Hepatocyte (in vitro differentiated cells): Measurements from ENCODE around the gene TP63. TPM values are rescaled to one million over a fixed set of nuclear protein-coding genes. Genes with fewer than 3 reads are reported as not detected.
A peak's percentile ranks its signal among the peaks of the same experiment; 100 is the strongest.

ENCODE experiments used
- DNase-seq: peaks from one replicate; pipeline ENCODE4 v3.0.0-alpha.2; 2016; ENCODE audit warnings: low spot score
- H2AFZ ChIP-seq: fragments of 200-600 bp; sonication (generic); 2 replicates; pipeline ENCODE4 v1.6.0; 2016; ENCODE audit warnings: antibody characterized with exemption, mild to moderate bottlenecking
- H3K27ac ChIP-seq: fragments of 200-600 bp; sonication (generic); 2 replicates; pipeline ENCODE4 v1.5.1; 2016; ENCODE audit warnings: mild to moderate bottlenecking
- H3K27me3 ChIP-seq: fragments of 200-600 bp; sonication (generic); 2 replicates; pipeline ENCODE4 v1.6.1; 2016
- H3K36me3 ChIP-seq: fragments of 200-600 bp; sonication (generic); replicated peaks from 2 replicates; pipeline ENCODE4 v1.5.1; 2016; ENCODE audit warnings: low read depth; ENCODE audit not compliant: insufficient read depth
- H3K4me1 ChIP-seq: fragments of 200-600 bp; sonication (generic); 2 replicates; pipeline ENCODE4 v1.5.1; 2016; ENCODE audit warnings: mild to moderate bottlenecking, moderate library complexity; ENCODE audit not compliant: insufficient read depth
- H3K4me2 ChIP-seq: fragments of 200-600 bp; sonication (generic); 2 replicates; pipeline ENCODE4 v1.6.0; 2016
- H3K4me3 ChIP-seq: fragments of 200-600 bp; sonication (generic); 2 replicates; pipeline ENCODE4 v1.5.1; 2016; ENCODE audit warnings: mild to moderate bottlenecking
- H3K79me2 ChIP-seq: fragments of 200-600 bp; sonication (generic); 2 replicates; pipeline ENCODE4 v1.6.0; 2017; ENCODE audit warnings: mild to moderate bottlenecking
- H3K9me2 ChIP-seq: fragments of 200-600 bp; sonication (generic); replicated peaks from 2 replicates; pipeline ENCODE4 v1.6.0; 2017; ENCODE audit warnings: mild to moderate bottlenecking; ENCODE audit not compliant: insufficient read depth
- H3K9me3 ChIP-seq: fragments of 200-600 bp; sonication (generic); 2 replicates; pipeline ENCODE4 v1.5.1; 2016; ENCODE audit warnings: low read depth, mild to moderate bottlenecking
- H4K20me1 ChIP-seq: fragments of 200-600 bp; sonication (generic); 2 replicates; pipeline ENCODE4 v1.6.0; 2016; ENCODE audit warnings: mild to moderate bottlenecking; ENCODE audit not compliant: insufficient read depth, poor library complexity, severe bottlenecking
- EZH2 ChIP-seq: fragments of 200-600 bp; sonication (generic); IDR thresholded peaks from 2 replicates; pipeline ENCODE4 v1.6.1; 2016; ENCODE audit warnings: antibody characterized with exemption, mild to moderate bottlenecking, borderline replicate concordance
- EZH2phosphoT487 ChIP-seq: fragments of 200-600 bp; sonication (generic); IDR thresholded peaks from one replicate; pipeline ENCODE4 v1.6.1; 2018; ENCODE audit warnings: antibody characterized with exemption, mild to moderate bottlenecking, low read depth, moderate library complexity; ENCODE audit not compliant: unreplicated experiment, severe bottlenecking
- WGBS: methylation state at CpG from one replicate; pipeline ENCODE4 v1.1.6; 2016; ENCODE audit warnings: low lambda C conversion rate; ENCODE audit errors: missing lambda C conversion rate; 5-methylcytosine and 5-hydroxymethylcytosine counted together
- polyA plus RNA-seq: library from polyadenylated mRNA; unstranded; fragments of >200 nt; fragmentation: Nextera tagmentation; extraction: Ambion mirVana; gene quantifications from 2 replicates; pipeline ENCODE4 v1.2.1, GENCODE V29; 2016
- total RNA-seq: library from RNA; depleted of rRNA; stranded (reverse); fragments of >200 nt; gene quantifications from 2 replicates; pipeline ENCODE4 v1.2.3, GENCODE V29; 2014
- TF ChIP-seq, protein P1 (sequence below): fragments of 200-600 bp; sonication (generic); IDR thresholded peaks from 2 replicates; pipeline ENCODE4 v1.5.1; 2016; ENCODE audit warnings: antibody characterized with exemption, mild to moderate bottlenecking; ENCODE audit not compliant: poor library complexity

Gene TP63
- total and polyA plus RNA-seq, 2 experiments from 2014 or later, result 1.9 to 2.4 TPM

DNA sequence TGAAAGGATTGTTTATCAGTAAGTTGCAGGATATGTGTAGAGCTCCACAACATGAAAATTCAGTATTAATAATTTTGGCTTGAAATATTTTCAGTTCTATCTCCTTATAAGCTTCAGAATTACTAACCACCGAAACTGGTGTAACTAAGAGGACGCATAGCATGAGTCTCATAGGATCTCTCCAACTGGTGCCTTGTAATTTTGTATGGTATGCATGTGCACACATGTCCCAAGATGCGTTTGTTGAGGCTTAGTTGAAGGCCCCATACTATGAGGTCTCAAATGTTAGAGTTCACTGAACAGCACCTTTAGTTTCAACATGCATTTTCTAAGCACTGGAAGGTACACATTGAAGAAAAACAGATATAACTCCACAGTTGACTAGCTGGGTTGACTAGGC, 195.4 kb downstream of the TP63 start:
- DNase-seq, result no peak
- H3K79me2 ChIP-seq, result no peaks in the 10 kb centered on the region
- TF ChIP-seq EZH2phosphoT487 (no peak), EZH2 (no peak)
- TF ChIP-seq, protein P1, sequence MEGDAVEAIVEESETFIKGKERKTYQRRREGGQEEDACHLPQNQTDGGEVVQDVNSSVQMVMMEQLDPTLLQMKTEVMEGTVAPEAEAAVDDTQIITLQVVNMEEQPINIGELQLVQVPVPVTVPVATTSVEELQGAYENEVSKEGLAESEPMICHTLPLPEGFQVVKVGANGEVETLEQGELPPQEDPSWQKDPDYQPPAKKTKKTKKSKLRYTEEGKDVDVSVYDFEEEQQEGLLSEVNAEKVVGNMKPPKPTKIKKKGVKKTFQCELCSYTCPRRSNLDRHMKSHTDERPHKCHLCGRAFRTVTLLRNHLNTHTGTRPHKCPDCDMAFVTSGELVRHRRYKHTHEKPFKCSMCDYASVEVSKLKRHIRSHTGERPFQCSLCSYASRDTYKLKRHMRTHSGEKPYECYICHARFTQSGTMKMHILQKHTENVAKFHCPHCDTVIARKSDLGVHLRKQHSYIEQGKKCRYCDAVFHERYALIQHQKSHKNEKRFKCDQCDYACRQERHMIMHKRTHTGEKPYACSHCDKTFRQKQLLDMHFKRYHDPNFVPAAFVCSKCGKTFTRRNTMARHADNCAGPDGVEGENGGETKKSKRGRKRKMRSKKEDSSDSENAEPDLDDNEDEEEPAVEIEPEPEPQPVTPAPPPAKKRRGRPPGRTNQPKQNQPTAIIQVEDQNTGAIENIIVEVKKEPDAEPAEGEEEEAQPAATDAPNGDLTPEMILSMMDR, result no peak
- no peaks in the 10 kb centered on the region for H3K9me2 ChIP-seq
- no peak overlapping the region for H3K4me2 ChIP-seq
- H3K4me3 ChIP-seq, result no peak overlapping the region
- no peak overlapping the region for H2AFZ ChIP-seq
- peak overlapping the region; percentile 17 for H3K27ac ChIP-seq
- no peaks in the 10 kb centered on the region for H3K9me3 ChIP-seq
- no peaks in the 10 kb centered on the region for H3K36me3 ChIP-seq
- 83% methylated on average over 3 of the region's 3 CpGs for WGBS
- no peaks in the 10 kb centered on the region for H4K20me1 ChIP-seq
- no peaks in the 10 kb centered on the region for H3K27me3 ChIP-seq
- H3K4me1 ChIP-seq, result no peaks in the 10 kb centered on the region

DNA sequence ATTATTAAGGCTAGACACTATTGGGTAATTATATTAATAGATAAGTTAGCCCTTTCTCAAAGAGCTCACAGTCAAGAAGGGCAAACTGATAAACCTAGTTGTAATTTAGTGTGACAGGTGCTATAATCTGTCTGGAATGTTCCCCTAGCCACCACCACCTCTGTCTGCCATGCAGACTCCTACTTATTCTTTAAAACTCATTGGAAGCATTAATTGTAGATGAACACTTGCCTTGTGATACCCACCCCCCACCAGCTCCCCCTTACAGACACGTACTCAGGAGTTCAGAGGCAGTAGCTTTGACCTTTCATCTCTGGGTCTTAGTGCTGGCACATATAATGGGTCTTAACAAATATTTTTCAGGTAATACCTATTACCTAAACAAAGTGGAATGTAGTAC, 195.9 kb downstream of the TP63 start:
- no peak for TF ChIP-seq EZH2
- no peak for TF ChIP-seq EZH2phosphoT487
- TF ChIP-seq, protein P1, result no peak
- H3K36me3 ChIP-seq, result no peaks in the 10 kb centered on the region
- WGBS, result 38% methylated on average over 1 of the region's 1 CpG
- no peaks in the 10 kb centered on the region for H3K27me3 ChIP-seq
- H3K27ac ChIP-seq, result peak overlapping the region; percentile 17
- no peaks in the 10 kb centered on the region for H3K4me1 ChIP-seq
- no peaks in the 10 kb centered on the region for H3K9me3 ChIP-seq
- no peak for DNase-seq
- H4K20me1 ChIP-seq, result no peaks in the 10 kb centered on the region
- no peaks in the 10 kb centered on the region for H3K9me2 ChIP-seq
- H3K79me2 ChIP-seq, result no peaks in the 10 kb centered on the region
- H3K4me2 ChIP-seq, result no peak overlapping the region
- H3K4me3 ChIP-seq, result no peak overlapping the region
- H2AFZ ChIP-seq, result no peak overlapping the region

DNA sequence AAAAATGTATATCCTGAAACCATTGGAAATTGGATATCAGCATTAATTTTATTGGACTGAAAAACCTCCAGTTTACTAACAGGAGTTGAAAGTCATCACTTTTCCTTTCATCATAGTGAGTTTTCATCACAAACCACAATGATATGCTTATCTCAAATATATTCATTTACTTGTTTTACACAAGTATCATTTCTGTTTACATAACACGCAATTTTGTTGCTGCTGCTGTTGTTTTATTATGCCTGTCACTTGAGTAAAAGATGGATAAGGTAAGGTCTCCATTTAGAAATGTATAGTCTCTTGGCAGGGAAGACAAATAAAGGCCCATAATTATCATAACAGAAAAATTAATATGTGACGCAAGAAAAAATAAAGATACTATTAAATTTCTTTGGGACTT, 199.2 kb downstream of the TP63 start:
- no peaks in the 10 kb centered on the region for H3K27me3 ChIP-seq
- no peak overlapping the region for H3K4me3 ChIP-seq
- H3K27ac ChIP-seq, result no peak overlapping the region
- H3K4me2 ChIP-seq, result no peak overlapping the region
- 75% methylated on average over 2 of the region's 2 CpGs for WGBS
- no peaks in the 10 kb centered on the region for H4K20me1 ChIP-seq
- TF ChIP-seq EZH2phosphoT487 (no peak), EZH2 (no peak)
- TF ChIP-seq, protein P1, result no peak
- no peaks in the 10 kb centered on the region for H3K79me2 ChIP-seq
- no peaks in the 10 kb centered on the region for H3K9me2 ChIP-seq
- H3K36me3 ChIP-seq, result no peaks in the 10 kb centered on the region
- no peak for DNase-seq
- H2AFZ ChIP-seq, result no peak overlapping the region
- H3K4me1 ChIP-seq, result no peaks in the 10 kb centered on the region
- H3K9me3 ChIP-seq, result no peaks in the 10 kb centered on the region

DNA sequence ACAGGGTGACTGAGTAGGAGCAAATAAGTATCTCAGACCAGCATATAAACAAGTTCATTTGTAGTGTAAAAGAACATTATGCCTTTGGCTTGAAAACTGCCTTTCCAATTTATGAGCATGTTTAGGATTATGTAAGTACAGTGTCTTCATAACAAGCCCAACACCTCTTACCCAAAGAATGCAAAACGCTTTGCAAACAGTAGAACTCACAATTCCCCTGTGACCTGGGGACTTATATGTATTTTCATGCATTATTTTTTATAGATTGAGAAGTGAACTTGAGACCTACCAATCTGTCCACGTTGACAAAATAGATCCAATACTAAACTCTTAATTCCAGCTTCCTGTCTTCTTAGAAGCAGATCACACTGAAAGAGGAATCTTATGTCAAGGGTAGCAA, 202.1 kb downstream of the TP63 start:
- Histone ChIP-seq H3K27me3 (no peaks in the 10 kb centered on the region), H2AFZ (no peak overlapping the region), H3K4me1 (no peaks in the 10 kb centered on the region), H3K9me3 (no peaks in the 10 kb centered on the region), H3K79me2 (no peaks in the 10 kb centered on the region), H3K9me2 (no peaks in the 10 kb centered on the region), H3K4me2 (no peak overlapping the region), H3K27ac (no peak overlapping the region), H3K36me3 (no peaks in the 10 kb centered on the region), H4K20me1 (no peaks in the 10 kb centered on the region), H3K4me3 (no peak overlapping the region)
- TF ChIP-seq, protein P1, result no peak
- no peak for TF ChIP-seq EZH2
- TF ChIP-seq EZH2phosphoT487, result no peak
- 68% methylated on average over 2 of the region's 2 CpGs for WGBS
- no peak for DNase-seq
